Measurements from ENCODE around the gene HOXB6.

Gene HOXB6

DNA sequence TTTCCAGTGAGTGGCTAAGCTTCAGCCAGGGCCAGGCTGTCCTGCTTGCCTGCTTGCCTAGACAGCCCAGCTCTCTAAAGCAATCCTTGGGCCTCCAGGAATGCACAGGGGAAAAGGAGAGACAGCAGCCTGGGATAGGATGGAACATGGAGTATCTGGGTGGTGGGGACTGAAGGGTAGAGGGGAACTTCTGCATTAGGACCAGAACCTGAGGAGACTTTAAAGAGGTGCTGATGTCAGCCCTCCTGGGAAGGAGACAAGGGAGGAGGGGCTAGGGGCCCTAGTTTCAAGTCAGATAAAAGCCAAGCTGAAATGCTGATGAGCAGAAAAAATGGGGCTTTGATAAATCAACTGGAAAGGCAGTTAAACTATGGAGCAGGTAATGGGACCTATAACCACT is 4.2 kb upstream of the HOXB6 start:
- no peak for DNase-seq

DNA sequence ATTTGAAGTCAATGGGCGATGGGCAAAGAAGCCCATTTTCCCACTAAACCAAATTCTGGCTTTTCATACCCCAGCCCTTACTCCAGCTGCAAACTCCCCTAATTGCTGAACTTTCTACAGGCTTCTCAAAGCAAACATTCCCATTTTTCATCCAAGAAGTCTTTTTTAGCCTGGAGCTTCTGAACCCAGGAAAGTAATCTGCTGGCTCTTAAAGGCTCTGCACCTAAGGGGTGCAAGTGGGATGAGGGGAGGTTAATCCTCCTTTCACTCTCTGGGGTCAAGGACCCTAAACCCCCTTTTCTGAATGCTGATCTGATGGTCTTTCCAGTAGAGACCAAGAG is 3.7 kb upstream of the HOXB6 start:
- DNase-seq, result no peak

DNA sequence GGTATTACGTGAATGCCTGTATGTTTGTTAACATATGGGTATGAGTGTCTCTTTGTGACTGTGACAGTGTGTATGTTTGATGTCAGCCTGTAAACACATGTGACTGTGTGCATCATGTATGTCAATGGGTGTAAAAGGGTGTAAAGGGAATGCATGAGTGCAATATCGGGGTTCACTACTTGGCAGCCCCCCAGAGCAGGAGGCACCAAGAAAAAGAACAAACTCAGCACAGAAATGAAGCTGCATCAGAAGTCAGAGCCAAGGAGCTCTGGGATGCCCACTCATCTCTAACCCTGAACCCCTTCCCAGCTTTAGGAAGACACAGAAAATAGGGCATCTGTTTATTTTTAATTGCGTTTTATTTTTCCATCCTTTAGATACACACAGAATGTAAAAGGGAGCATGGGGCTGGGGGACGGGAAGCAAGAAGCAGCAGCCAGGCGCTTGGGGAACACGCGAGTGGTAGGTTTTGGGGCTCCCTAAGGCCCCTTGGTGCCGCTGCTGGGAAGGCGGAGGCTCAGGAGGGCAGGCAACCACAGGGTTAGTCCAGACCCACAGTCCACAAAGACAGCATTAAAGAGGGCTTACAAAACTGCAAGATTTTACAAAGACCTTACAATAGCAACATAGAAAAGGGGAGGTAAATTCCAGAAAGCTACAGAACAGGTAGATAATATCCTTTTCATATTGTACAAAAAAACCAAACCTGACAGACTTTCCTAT is 2.3 kb upstream of the HOXB6 start:
- DNase-seq, result no peak

DNA sequence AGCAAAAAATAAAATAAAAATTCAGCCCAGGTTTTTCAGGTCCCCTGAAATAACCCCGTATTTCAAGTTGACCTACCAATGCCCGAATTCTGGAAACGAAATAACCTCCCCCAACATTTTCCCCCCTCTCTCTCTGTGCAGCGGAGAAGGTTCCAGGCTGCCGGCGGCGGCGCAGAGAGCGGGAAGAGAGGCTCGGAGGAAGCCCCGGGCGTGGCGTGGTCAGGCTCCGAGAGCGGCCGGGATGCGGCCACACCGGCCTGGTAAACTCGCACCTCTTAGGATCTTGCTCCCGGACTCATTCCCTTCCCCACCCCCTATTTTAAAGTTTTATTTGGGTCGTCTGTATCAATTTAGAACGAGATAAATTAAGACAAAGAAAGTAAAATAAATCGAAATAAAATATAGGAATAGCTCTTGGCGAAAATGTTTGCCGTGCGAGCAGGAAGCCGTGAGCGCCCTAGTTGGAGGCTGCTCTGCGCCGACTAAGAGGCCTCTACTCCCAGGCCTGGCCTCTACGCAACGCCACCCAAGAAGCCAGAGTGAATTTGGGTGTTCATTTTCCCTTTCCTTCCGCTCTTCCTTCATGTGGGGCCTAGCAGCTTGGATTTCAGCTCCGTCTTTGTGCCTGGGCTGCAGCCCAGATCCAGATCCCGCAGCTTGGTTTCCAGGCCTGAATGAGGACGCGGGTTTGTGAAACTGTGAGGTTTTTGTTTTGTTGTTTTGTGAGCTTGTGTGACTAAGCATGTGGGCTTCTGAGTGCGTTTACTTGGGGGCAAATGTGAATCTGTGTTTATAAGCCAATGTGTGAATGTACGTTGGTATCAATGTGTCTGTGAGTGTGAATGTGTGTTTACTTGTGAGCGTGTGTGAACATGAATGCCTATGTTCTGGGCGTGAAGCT is 1.5 kb upstream of the HOXB6 start:
- DNase-seq, result no peak

DNA sequence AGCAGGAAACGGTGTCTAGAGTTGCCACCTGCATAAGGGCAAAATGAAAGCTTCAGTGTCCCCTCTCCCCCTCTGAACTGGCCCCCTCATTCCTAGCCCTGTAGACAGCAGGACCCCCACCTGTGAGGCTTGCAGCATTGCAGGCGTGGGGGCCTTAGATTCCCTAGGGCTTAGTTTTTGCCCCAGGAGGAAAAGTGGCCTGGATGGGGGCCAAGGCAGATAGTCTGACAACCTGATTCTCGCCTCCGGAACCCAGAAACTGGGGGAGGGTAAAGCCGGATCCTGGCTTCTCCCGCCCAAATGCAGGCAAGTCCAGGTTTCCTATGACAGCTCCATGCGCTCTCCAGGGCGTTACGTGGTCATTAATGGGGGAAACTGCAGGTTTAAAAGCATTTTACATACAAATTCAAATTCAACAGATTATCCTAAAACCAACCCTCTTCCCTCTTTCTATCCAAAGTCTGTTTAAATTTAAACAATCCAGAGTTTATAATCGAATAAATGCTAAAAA is 678 bp upstream of the HOXB6 start:
- no peak for DNase-seq

DNA sequence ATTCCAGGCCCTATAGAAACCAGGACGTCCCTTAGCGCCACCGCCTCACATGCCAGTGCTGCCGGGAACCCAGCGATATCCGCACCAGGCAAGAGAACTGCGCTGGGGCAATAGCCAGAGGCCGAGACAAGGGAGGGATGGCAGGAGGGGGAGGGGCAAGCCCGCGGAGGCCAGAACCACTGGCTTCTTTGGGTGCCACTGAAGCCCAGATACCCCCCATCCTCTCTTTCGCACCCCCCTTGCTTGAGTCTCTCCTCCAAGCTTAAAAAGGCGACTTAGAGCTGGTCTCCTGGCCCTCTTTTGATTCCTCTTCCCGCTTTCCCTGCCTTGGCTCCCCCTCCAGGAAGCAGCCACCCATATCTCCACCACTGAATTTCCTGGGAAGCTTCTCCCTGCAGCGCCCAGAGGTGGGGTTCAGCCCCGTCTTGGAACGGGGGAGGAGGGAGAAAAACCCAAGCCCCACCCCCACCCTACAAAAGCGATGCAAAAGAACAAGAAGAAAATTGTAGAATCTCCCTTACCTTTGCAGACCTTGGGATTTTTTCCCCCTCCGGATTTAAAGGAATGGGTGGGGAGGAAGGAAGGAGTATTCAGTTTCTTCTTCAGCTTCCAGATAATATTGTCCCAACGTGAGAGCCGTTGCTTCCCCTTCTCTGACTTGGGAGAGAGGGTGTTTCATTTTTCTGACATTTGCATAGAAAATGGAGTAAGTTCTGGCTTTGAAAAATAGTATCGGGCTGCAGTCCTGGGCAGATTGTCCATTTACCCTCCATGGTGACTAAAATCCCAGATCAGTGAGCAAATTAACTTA is 622 bp downstream of the HOXB6 start:
- DNase-seq, result no peak

DNA sequence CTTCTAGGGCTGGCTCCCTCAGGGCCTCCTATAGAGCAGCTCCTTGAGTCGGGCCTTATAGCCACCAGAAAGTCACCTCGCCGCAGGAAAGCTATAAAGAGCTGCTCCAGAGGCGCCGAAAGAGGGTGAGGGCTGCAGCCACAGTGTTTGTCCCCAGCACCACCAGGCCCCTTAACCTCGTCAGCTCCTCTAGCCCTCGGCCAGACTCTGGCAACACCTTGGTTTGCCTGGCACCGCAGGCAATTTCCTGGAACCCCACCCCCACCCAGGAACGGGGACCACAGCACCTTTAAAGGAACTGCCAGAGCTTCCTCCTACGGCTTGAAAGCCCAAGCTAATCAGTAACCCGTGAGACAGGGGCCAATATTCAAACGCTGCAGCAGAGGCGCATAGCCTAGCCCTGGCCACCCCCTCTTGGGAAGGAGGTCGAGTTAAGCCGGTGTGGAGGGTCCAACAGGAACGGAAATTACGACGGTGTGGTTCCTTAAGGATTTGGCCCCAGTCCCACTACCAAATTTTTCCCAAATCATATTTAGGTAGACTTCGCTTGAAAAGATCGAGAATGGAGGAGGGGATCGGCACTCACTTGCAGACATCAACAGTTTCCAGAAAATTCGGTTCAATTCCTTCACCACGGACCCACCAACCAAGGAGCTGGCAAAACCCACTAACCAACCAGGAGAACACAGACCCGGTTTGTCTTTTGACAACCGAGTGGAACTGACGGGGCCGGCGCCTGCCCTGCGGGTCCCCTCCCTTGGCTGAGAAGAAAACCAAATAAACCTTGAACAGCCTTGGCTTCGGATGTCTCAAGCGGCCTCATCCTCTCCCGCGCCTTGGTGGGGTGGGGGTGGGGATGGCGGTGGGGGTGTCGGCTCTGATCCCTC is 3.0 kb downstream of the HOXB6 start:
- DNase-seq, result no peak

DNA sequence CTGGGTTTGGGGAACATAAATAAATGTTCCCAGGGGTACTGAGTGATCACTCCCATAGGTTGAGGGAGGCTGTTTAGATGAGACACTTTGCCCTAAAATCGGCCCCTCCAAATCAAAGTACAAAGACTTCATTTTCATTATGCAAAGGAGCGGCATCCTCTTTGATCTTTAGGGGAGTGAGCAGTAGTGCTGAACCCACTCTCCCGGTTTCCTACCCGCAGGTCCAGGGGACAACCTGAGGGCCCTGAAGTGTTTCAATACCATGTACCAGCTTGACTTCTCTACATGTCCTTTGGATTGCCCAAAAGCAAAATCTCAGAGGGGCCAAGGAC is 3.6 kb downstream of the HOXB6 start:
- DNase-seq, result no peak

DNA sequence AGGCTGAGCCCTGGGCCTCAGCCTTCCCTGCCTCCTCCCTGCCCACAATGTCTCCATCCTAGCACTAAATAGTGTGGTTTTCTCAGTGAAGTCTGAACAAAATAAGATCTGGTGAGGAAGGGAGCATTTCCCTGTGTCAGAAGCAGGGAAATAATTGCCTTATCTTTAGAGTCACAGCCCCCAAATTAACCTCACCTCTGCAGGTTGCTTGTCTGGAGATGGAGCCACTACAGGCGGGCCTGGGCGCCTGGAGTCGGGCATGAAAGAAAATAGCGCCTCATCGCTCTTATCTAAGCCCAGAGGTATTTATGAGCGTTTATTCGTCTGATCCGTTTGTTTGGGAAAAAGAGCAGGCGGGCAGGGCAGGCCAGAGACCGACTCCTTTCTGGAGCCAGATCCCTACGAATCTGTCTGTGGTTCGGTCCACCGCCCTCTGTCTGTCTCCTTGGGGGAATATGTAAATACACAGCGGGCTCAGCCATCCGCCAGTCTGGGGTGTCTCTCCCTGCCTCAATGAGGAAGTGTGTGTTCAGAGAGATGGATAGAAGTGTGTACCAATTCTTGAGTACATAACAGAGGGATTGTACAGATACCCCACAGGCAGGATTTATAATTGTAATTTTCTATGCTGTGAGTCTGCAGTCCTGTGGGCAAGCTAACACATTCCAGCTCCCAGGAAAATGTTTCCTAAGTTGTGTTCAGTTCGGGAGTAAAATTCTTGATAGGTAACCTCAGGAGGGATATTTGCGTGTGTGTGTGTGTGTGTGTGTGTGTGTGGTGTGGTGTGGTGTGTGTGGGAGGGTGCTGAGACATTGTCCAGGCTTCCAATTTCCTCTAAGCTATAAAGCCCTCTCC is 4.3 kb downstream of the HOXB6 start:
- DNase-seq, result no peak

DNA sequence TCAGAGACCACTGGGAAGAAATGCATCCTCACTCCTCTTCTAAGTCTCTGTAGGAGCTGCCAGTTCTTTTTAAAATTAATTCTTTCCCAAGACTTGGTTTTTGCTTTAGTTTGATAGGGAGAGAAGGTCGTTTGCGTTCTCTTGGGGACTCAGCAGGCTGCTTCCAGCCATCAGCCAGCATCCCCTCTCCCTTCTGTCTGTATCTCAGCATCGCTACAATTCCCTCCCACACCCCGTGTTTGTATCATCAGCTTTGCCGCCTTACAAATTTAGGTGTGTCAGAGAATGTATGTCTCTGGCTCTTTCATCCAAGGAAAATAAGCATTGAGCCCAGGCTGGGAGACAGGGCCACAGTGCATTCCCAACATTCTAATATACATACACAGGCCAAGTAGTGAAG is 5.4 kb downstream of the HOXB6 start:
- no peak for DNase-seq

DNA sequence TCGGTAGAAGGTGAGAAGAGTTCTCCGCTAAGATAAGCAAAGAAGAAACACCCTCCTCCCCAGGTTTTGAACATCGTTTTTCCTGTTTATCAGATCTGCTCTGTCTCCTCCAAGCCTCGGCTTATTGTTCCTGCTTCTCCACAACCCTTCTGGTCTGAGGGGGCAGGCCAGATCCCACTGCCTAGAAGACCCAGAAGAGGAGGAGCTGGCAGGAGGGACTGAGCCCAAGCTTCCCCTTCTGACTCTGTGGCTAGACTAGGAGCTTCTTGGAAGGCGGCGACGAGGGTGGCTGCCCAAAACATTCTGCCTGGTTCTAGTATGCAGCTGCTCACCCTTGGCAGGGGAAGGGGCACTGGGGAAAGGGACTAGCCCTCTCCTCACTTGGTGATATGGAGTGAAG is 6.0 kb downstream of the HOXB6 start:
- DNase-seq, result no peak

DNA sequence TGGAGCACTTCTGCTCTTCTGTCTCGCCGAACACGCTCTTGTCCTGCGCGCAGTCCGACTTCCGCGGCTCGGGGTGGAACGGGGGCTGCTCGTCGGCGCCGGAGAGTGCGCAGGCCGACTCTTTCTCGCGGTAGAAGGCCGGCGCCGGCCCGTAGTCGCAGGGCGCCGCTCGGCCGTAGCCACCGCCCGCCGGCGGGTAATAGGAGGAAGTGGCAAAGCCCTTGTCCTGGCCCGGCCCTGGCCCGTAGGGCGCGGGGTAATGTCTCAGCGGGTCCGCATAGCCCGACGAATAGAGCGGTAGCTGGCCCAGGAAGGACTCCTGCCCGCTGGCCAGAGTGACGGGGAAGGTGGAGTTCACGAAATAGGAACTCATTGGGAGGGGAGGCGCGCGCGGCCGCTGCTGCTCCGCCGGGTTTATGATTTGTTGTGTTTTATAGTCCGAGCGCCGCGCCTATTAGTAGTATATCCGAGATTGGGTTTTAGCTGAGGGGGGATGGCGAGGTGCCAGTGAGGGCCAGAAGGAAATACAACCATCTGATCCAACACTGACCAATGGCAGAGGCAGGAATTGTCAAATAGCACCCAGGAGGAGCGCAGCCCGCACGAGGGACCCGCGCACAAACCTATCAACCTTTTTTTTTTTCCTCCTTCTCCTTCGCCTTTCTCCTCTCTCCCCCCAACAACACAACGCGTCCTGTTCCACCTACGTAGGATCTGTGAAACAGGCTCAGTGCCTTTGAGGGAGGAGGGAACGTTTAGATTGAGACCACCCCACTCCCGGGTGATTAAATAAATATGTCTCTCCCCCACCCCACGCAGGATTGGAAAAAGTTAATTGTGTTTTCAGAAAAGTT is 6.8 kb downstream of the HOXB6 start:
- DNase-seq, result no peak

DNA sequence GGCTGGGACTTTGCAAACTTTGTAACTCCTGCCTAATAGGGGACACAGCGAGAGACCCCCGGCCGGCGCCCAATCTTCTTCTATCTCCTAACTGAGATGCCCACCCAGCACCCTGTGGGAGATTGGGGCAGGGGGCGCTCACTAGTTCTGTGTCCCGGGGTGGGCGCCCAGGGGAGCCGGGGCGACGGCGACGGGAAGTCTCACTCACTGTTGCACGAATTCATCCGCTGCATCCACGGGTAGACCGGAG is 7.3 kb downstream of the HOXB6 start:
- DNase-seq, result no peak

DNA sequence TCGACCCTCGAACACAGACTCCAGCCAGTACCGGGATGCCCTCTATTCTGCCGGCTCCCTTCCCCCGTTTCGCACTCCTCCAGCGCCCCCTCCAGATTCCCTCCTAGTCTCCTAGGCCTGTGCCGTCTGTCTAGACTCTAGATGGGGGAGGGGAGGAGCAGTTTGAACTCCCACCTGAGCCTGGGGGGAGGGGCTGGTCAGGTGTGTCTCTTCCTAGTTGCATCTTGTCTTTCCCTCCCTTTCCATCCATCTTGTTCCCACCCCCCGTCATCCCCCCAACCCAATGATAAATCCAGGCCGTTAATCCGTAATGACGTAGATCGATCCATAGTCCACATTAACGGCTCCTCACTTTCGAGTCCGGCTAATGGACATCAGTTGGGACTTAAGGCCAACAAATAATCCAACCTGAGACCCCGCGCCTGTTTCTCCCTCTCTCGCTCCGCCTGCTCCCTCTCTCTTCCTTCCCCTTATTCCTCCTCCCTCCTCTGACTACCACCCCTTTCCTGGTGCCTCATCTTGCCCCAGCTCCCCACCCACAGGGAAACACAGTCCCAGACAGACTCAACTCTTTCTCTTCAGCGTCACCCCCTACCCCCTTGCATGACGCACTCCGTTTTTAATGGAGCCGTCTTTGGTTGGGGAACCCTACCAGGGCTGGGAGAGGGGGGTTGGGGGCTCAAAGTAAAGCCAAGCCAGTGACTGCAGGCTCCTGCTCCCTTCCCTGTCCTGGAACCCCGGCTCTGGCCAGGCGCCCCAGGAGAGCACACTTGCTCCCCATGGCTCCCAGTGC is 7.9 kb downstream of the HOXB6 start:
- no peak for DNase-seq

DNA sequence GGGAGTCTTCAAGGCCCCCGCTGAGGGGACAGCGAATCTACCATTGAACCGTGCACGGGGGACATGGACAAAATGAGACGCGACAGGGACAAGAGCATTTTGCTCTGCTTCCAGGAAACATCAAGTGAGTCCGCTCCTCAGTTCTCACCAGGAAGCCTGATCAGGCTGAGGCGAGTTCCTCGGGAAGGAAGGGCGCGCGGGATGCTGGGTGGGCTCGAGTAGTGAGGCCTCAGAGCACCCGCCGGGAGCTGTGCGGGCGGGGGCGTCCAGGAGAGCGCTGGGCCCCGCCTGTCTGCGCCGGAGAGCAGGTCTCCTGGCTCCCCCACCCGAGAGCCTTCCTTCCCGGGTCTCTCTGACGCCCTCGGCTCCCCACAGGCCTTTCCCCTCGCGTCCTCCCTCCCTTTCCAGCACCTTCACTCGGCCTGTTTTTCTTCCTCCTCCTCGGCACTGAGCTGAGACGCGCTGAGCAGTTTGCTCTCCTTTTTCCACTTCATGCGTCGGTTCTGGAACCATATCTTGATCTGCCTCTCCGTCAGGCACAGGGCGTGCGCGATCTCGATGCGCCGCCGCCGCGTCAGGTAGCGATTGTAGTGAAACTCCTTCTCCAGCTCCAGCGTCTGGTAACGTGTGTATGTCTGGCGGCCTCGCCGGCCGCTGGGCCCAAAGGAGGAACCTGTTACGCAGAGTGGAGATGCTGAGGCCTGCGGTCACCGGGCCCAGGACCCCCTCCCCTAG is 8.6 kb downstream of the HOXB6 start:
- DNase-seq, result peak; percentile 45

DNA sequence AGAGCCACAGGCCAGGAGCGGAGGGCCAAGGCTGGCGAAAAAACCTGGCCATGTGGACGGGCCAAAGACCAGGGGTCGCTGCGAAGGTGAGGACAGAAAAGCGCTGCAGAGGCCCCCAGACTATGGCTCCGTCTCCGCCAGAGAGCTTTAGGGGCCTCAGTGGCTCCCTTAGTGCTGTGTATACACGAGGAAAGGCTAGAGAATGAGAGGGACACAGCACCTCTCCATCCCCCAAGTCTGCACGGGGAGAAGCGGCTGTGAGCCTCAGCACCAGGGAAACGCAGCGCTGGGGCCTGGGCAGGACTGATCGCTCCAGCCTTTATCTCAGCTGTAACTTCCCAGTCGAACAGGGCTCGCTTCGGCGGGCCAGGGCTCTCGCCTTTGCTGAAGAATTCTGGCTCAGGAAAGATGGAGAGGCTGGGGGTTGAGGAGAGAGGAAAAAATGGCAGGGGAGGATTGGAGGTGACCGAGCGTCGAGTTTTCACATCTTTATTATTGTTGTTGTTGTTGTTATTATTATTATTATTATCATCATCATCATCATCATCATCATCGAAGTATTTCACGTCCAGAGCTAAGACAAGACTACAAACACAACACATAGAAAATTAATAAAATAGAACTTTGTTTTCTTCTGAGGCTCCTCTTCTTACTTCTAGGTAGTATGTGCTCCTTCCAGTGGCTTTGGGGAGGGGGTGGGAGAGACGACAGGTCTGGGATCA is 9.3 kb downstream of the HOXB6 start:
- DNase-seq, result no peak

DNA sequence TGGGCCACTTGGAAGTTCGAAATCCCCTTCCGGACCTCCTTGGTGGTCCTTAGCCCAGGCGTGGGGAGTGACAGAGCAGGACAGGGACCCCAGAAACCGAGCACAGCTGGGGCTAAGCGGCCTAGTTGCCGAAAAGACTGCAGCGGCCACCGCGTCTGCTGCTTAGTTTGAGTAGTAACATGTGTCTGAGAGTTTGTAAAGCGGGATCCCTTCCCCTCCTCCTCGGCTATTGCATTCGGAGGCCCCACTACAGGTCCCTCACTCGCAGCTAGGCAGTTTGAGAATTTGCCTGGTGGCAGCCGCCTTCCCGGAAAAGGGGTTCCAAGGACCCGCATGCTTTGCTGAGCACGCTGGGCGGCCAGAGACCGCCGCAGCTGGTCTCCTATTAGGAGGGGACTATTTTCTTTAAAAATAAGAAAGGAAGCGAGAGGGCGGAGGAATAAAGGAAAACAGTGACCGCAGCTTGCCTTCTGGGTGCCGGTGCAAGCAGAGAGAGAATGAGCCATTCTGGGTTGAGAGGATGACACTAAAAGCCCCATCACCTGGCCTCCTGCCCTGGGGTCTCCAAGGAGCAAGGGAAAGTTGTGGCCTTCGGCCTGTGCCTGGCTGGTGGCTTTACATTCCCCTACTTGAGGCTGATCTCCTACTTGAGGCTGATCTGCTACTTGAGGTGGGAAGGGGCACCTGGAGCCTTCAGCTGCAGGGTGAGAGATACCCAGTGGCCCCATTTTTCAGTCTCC is 10.1 kb downstream of the HOXB6 start:
- DNase-seq, result no peak

Measured in stimulated activated CD4-positive, alpha-beta T cell treated with anti-CD3 and anti-CD28 coated beads, Interleukin-4, amount 100 ng/mL, for 24 hours (primary cell).